C4-2B (cell line): Measurements from ENCODE around the gene DHRS4.
"Not testable (repeated sequence)": the region's sequence is repeated elsewhere in the genome, so short reads cannot be mapped to it uniquely, and the experiment has no call there.

Experiments
- H3K27ac ChIP-seq: fragments of 450-650 bp; 2 replicates; pipeline ENCODE4 v1.5.1; 2017
- ZFX ChIP-seq: fragments of 450-650 bp; IDR thresholded peaks from 2 replicates; pipeline ENCODE4 v1.6.1; 2017
- TF ChIP-seq, protein P1 (sequence below): fragments of 450-650 bp; conservative IDR thresholded peaks from 2 replicates; pipeline ENCODE4 v1.5.1; 2017; ENCODE audit warnings: mild to moderate bottlenecking

Gene DHRS4

DNA sequence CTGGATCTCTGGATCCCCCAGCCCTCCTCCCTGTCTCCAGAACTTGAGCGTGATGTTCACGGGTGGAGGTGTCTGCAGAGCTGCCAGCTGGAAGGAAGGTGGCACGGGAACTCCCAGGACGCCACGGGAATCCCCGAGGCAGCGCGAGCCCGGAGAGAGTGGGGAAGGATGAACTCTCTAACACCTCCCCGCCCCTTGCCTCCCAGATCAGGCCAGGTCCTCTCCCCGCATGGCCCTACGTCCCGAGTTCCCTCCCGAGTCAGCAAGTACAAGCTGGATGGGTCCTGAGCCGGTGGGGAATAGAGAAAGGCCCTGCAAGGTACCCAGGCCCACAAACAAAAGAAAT, 52.9 kb downstream of the DHRS4 start:
- not testable (repeated sequence) for H3K27ac ChIP-seq

DNA sequence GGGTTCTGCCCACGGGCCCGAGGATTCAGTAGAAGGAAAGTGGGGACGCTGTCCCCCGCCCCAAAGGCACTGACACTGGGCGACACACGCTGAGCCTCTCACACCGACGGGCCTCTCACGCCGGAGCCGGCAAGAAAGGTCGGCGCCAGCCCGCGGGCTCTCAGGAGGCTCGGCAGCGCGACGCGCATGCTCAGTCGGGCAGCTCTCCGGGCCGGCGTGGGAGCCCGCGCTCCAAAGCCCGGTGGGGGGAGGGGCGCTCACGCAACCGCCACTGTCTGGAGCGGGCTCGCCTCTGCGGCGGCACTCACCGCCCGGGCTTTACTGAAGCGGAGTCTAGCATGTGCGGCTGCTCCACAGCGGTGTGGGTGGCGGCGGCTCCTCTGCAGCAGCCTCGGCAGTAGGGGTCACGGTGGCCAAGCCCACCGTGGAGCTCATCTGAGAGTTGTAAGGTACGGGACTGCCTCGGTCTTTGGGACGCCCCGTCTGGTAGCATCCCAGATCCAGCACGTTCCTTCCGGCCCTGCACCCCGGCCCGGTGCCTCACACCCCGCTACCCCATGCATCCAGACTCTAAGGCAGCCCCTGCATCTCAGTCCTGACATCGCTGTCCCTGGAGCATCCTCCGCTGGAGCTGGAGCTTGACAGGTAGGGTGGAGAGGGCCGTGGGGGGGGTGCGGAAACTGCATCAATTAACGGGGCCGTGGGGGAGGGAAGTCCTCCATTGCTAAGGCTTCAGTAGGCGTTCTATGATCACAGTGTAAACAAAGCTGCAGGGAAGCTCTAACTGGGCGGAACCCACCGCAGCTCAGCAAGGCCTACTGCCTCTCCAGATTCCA, 53.5 kb downstream of the DHRS4 start:
- peak overlapping the region; percentile 36; the same call in 1 of the 2 replicates for H3K27ac ChIP-seq

DNA sequence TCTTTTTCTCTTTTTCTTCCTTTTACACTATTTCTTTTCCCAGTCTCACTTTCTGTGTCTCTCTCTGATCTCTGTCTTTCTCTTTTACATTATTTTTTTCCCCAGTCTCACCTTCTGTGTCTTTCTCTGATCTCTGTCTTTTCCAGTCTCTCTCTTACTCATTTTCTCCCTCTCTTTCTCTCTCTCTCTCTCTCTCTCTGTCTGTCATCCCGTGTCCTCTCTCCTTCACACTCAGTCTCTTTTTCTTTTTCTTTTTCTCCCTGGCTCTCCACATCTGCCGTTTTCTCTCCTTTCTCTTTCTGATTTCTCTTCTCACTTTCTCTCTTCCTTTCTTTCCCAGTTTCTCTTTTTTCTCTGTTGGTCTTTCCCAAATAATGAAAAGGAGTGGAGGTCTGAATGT, 57.5 kb downstream of the DHRS4 start:
- no peak overlapping the region for H3K27ac ChIP-seq
- no peak for TF ChIP-seq ZFX
- TF ChIP-seq, protein P1, sequence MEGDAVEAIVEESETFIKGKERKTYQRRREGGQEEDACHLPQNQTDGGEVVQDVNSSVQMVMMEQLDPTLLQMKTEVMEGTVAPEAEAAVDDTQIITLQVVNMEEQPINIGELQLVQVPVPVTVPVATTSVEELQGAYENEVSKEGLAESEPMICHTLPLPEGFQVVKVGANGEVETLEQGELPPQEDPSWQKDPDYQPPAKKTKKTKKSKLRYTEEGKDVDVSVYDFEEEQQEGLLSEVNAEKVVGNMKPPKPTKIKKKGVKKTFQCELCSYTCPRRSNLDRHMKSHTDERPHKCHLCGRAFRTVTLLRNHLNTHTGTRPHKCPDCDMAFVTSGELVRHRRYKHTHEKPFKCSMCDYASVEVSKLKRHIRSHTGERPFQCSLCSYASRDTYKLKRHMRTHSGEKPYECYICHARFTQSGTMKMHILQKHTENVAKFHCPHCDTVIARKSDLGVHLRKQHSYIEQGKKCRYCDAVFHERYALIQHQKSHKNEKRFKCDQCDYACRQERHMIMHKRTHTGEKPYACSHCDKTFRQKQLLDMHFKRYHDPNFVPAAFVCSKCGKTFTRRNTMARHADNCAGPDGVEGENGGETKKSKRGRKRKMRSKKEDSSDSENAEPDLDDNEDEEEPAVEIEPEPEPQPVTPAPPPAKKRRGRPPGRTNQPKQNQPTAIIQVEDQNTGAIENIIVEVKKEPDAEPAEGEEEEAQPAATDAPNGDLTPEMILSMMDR: no peak

DNA sequence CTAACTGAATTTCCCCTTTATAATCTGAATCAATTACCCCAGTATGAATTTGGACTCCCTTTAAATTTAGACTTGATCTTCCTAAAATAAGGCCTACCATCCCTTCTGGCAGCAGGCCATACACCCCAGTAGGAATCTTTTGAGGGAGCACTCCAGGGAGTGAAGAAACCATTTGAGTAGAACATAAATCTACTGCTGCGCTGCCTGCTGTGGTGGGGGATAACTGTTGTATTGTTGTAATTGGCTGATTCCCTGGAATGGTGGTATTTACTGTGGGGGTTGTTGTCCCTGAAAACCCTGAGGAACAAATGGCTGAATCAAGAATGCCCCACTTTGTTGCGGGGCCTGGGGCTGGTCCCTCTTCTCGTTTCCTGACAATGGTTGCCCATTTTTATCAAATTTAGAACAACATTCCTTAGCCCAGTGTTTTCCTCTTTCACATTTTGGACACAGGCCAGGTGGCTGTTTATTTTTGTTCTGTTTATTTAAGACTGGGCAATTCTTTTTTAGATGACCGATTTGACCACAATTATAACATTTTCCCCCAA, 59.2 kb downstream of the DHRS4 start:
- H3K27ac ChIP-seq: not testable (repeated sequence)

DNA sequence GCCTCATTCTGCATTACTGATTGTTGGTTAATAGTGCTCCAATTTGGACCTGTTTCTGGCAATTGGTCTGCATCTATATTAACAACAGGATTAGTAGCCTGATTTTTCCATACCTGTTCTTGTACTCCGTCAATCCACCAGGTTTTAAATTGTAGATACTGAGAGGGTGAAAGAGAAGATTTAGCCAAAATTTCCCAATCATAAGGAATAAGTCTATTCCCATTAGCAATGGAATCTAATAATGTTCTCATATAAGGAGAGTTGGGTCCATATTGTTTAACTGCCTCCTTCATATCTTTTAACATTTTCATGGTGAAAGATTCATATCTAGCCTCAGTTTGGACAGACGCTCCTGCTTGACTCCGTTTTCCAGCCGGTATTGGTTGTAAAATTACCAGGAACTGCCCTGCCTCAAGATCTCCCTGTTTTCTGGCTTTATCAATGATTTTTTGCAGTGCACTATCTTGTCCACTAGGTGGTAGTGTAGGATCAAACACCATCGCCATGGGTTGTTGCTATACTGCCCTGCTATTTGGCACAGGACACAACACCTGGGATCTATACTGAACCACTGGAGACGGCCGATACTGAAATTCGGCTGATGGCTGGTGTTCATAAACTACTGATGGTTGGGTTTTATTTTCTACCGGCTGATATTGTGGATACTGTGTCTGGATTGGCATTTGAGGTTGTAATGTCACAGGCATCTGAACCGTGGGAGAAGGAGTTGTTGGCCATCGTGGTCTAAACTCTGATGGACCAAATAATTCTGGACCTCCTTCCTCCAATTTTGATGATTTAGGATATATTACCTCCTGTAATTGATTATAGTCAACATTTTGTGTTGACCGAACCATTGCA, 60.3 kb downstream of the DHRS4 start:
- no peak overlapping the region for H3K27ac ChIP-seq
- TF ChIP-seq ZFX: no peak
- TF ChIP-seq, protein P1: peak; percentile 80

DNA sequence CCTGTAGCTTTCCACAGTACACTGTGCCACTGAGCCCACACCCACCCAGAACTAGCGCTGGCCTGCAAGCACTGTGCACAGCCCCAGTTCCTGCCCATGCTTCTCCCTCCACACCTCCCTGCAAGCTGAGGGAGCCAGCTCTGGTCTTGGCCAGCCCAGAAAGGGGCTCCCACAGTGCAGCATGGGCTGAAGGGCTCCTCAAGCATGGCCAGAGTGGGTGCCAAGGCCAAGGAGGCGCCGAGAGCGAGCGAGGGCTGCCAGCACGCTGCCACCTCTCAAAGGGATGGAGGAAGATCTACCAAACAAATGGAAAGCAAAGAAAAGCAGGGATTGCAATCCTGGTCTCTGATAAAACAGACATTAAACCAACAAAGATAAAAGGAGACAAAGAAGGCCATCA, 62.2 kb downstream of the DHRS4 start:
- not testable (repeated sequence) for H3K27ac ChIP-seq
